ENCODE data around the gene UTP18. TPM values are rescaled to one million over a fixed set of nuclear protein-coding genes. Genes with fewer than 3 reads are reported as not detected.

UTP18 gene
- total RNA-seq, 6 donors from 2014 or later: 18.9 to 40.0 (median 33.3) TPM

DNA sequence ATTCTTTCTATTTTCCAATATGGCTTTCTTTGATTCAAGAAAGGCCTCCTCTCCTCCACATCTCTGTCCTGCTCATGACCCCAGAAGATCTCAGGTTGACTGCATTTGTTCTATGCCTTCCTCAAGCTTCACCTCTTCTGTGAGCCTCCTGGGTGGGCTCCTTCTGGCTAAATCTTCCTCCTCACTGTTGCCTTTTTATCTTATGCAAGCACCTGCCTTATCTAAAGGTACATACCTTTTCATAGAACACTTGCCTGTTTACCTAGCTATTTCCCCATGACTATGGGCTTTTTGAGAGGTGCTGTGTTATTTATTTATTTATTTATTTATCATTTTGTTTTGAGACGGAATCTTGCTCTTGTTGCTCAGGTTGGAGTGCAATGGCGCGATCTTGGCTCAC is 81.1 kb downstream of the UTP18 start:
- Histone ChIP-seq H3K9me3 (no peaks in the 10 kb centered on the region), H3K4me1 (no peaks in the 10 kb centered on the region), H3K27ac (no peak overlapping the region), H3K27me3 (no peaks in the 10 kb centered on the region), H3K36me3 (no peaks in the 10 kb centered on the region), H3K4me3 (no peak overlapping the region)
- ATAC-seq (ENCODE audit: low FRiP score in 2 of 2) (no peak), DNase-seq (no peak)
- TF ChIP-seq POLR2AphosphoS5 (IDR thresholded peaks at IDR 0.05) (no peak), EP300 (IDR thresholded peaks at IDR 0.05) (no peak), POLR2A (IDR thresholded peaks at IDR 0.05) (no peak)
- TF ChIP-seq, protein P1, sequence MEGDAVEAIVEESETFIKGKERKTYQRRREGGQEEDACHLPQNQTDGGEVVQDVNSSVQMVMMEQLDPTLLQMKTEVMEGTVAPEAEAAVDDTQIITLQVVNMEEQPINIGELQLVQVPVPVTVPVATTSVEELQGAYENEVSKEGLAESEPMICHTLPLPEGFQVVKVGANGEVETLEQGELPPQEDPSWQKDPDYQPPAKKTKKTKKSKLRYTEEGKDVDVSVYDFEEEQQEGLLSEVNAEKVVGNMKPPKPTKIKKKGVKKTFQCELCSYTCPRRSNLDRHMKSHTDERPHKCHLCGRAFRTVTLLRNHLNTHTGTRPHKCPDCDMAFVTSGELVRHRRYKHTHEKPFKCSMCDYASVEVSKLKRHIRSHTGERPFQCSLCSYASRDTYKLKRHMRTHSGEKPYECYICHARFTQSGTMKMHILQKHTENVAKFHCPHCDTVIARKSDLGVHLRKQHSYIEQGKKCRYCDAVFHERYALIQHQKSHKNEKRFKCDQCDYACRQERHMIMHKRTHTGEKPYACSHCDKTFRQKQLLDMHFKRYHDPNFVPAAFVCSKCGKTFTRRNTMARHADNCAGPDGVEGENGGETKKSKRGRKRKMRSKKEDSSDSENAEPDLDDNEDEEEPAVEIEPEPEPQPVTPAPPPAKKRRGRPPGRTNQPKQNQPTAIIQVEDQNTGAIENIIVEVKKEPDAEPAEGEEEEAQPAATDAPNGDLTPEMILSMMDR (IDR thresholded peaks at IDR 0.05): no peak
- WGBS, 2 donors: 88 to 93% methylated on average over 3 of the region's 3 CpGs

DNA sequence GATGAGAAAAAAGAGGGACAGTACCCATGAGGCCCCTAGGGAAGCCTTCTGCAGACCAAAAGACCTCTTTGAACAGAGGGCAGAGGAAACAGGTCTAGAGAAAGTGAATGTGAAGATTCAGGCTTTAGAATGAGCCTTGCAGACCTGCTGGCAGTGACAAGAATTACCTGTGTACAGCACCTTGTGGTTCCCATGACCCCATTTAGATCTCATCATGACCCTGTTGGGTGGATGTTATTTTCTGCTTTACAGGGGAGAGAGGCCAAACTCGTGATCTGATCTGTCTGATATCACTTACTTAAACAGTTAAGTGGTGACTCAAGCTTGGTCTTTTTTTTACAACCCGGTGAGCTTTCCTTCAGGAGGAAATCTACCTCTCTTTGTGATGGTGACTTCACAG is 81.9 kb downstream of the UTP18 start:
- TF ChIP-seq POLR2A (IDR thresholded peaks at IDR 0.05) (no peak), EP300 (IDR thresholded peaks at IDR 0.05) (no peak), POLR2AphosphoS5 (IDR thresholded peaks at IDR 0.05) (no peak)
- TF ChIP-seq, protein P1 (IDR thresholded peaks at IDR 0.05): no peak
- H3K27ac ChIP-seq: no peak overlapping the region
- H3K4me1 ChIP-seq: no peaks in the 10 kb centered on the region
- no peaks in the 10 kb centered on the region for H3K9me3 ChIP-seq
- ATAC-seq (ENCODE audit: low FRiP score in 2 of 2): no peak
- DNase-seq: no peak
- H3K27me3 ChIP-seq: no peaks in the 10 kb centered on the region
- H3K4me3 ChIP-seq: no peak overlapping the region
- 48 to 58% methylated on average over 2 of the region's 2 CpGs for WGBS, 2 donors
- no peaks in the 10 kb centered on the region for H3K36me3 ChIP-seq

DNA sequence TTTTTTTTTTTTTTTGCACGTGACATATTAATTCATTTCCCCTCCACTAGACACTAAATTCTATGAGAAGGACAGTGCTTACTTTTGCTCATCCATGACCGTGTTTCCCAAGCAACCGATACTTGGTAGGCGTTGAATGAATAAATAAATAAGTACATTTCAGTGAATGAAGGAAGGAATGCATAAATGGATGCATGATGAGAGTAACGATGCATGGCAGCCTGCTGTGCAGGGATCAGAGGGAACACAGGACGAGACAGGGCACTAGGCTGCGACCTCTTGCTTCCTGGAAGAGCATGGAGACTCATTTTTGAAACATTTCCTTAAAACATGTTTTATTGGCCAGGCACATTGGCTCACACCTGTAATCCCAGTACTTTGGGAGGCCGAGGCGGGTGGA is 84.2 kb downstream of the UTP18 start:
- Histone ChIP-seq H3K4me3 (no peak overlapping the region), H3K27ac (no peak overlapping the region), H3K36me3 (no peaks in the 10 kb centered on the region), H3K4me1 (no peaks in the 10 kb centered on the region), H3K27me3 (no peaks in the 10 kb centered on the region), H3K9me3 (no peaks in the 10 kb centered on the region)
- no peak for DNase-seq
- TF ChIP-seq POLR2A (IDR thresholded peaks at IDR 0.05) (no peak), EP300 (IDR thresholded peaks at IDR 0.05) (no peak), POLR2AphosphoS5 (IDR thresholded peaks at IDR 0.05) (no peak)
- TF ChIP-seq, protein P1 (IDR thresholded peaks at IDR 0.05): no peak
- ATAC-seq (ENCODE audit: low FRiP score in 2 of 2): no peak
- 70 to 82% methylated on average over 9 of the region's 9 CpGs for WGBS, 2 donors

DNA sequence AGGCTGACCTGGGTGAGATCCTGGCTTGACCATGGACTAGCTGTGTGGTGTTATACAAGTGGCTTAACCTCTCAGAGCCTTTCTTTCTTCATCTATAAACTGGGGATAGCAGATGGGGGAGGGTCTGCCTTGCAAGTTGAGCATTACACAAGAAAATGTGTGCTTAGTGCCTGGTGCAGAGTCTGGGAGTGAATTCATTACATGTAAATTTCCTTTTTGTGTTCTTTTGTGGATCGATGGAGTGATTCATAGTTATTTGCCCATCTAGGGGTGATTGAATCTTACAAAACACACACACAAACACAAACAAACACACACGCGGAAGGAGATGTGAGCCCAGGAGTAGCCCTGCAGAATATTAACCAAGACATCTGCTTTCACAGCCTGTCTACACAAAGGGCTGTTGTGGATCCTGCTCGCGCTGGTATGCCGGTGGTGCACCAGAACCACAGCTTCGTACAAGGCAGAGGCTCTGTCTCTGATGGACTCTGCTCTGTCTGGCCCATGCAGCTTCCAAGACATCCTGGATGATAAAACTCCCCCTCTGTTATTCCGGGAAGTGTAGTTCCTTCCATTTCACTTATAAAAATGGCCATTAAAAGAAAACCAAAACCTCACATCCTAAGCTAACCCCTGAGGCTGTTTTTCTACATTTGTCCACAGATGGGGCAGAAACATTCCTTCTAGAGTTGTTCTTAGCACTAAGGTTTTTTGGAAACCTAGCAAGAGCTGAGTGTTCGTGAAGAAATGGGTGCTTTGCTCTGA is 86.1 kb downstream of the UTP18 start:
- ATAC-seq (ENCODE audit: low FRiP score in 2 of 2) (no peak), DNase-seq (no peak)
- TF ChIP-seq, protein P1 (IDR thresholded peaks at IDR 0.05): no peak
- no peak for TF ChIP-seq POLR2A (IDR thresholded peaks at IDR 0.05)
- no peak for TF ChIP-seq EP300 (IDR thresholded peaks at IDR 0.05)
- no peak for TF ChIP-seq POLR2AphosphoS5 (IDR thresholded peaks at IDR 0.05)
- H3K27ac ChIP-seq: no peak overlapping the region
- WGBS, 2 donors: 61 to 68% methylated on average over 9 of the region's 9 CpGs
- no peak overlapping the region for H3K4me3 ChIP-seq
- H3K27me3 ChIP-seq: no peaks in the 10 kb centered on the region
- H3K4me1 ChIP-seq: no peaks in the 10 kb centered on the region
- no peaks in the 10 kb centered on the region for H3K9me3 ChIP-seq
- no peaks in the 10 kb centered on the region for H3K36me3 ChIP-seq

Other genes with a start within 250 kb of the UTP18 start
- gene SPAG9, start 139.7 kb upstream of the UTP18 start, total RNA-seq: 100 to 1,000 TPM in 5 of 6 donors, 10 to 100 TPM in 1; 87.5 to 233 (median 152) TPM
- gene NME1, start 107.0 kb upstream of the UTP18 start, total RNA-seq: 10 to 100 TPM in 5 of 6 donors, 1 to 10 TPM in 1; 4.2 to 54.4 (median 28.9) TPM
- 100 to 1,000 TPM; 103 to 416 (median 230) TPM for gene NME2, start 94.1 kb upstream of the UTP18 start, total RNA-seq
- 10 to 100 TPM in 5 of 6 donors, 1 to 10 TPM in 1; 9.6 to 37.7 (median 14.1) TPM for gene MBTD1, start 497 bp upstream of the UTP18 start, total RNA-seq